ENCODE measurements around the gene LRRC56. TPM values are rescaled to one million over a fixed set of nuclear protein-coding genes. Genes with fewer than 3 reads are reported as not detected.

LRRC56 gene
- polyA plus RNA-seq, 2 of the 4 experiments (the other 2 are of a cell fraction) = 0.32 to 1.0 TPM

DNA sequence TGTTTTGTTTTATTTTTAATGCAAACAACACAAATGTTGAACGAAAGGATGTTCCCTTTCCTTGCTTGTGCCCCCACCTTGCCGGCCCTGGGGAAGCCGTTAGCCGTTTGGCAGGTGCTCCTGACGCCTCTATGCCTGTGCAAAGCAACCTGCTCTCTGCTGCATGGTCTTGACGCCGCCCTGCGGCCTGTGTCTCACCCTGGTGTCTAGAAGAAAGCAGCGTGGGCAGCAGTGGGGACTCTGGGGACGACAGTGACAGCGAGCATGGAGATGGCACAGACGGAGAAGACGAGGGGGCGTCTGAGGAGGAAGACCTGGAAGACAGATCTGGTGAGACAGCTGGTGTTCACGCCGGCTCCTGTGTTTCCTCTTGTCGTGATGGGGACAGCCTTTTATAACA is 44.4 kb downstream of the LRRC56 start:
- FAIRE-seq = no peak
- DNase-seq (ENCODE audit: low read depth in 1 of 2, low spot score in 1 of 2) = no peak
- CTCF ChIA-PET = interaction anchor here (1.1 kb wide), 1 partner anchor 20 kb away, joined by 3 read pairs; no protein-coding TSS in a partner anchor

DNA sequence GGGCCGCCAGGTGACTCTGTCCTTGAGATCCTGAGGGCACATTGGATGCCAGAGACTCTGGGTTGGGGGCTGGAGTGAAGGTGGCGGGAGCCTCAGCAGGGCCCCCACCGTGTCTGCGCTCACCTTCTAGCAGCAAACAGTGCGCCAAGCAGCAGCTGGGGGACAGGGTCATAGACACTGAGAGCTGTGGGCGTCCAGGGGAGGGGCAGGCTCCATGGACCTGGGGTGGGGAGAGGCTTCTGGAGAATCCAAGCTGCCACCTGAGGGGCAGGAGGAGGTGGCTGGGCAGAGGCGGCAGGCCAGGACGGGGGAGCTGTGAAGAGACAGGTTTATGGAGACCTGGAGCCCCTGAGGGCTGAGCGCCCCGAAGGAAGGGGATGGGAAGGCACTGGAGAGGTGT is 47.0 kb downstream of the LRRC56 start:
- peaks cover 25% of the 10 kb centered on the region for H3K4me1 ChIP-seq
- DNase-seq (ENCODE audit: low read depth in 1 of 2, low spot score in 1 of 2) (no peak), FAIRE-seq (no peak), ATAC-seq (no peak)
- no peak overlapping the region for H3K4me3 ChIP-seq
- no peaks in the 10 kb centered on the region for H3K9me3 ChIP-seq
- ChIA-PET POLR2A (no interaction called here), CTCF (interaction anchor here (1.3 kb wide), 2 partner anchors 32 to 65 kb away, joined by 3 to 4 read pairs; partner anchors contain the start of gene IRF7)
- TF ChIP-seq KDM1A (IDR thresholded peaks at IDR 0.05; ENCODE audit: low read depth) (no peak), HOXA7 (CRISPR knock-in tag; IDR thresholded peaks at IDR 0.05) (no peak), HDAC2 (IDR thresholded peaks at IDR 0.05) (no peak), CEBPB (IDR thresholded peaks at IDR 0.05) (no peak)
- no peak overlapping the region for H3K27ac ChIP-seq
- 89% methylated on average over 10 of the region's 10 CpGs for WGBS (ENCODE audit: missing lambda C conversion rate)
- no peak overlapping the region for H3K4me2 ChIP-seq

More for the DNA sequence above, 44.4 kb downstream of the LRRC56 start:
- Histone ChIP-seq H3K9me3 (no peaks in the 10 kb centered on the region), H3K4me3 (no peak overlapping the region), H3K27ac (no peak overlapping the region), H3K4me2 (no peak overlapping the region), H3K4me1 (peaks cover 20% of the 10 kb centered on the region)
- WGBS (ENCODE audit: missing lambda C conversion rate) = 95% methylated on average over 17 of the region's 17 CpGs
- TF ChIP-seq RFX5 (IDR thresholded peaks at IDR 0.05) (no peak), KDM5A (IDR thresholded peaks at IDR 0.05) (no peak), JUN (IDR thresholded peaks at IDR 0.05) (no peak), RAD21 (conservative IDR thresholded peaks at IDR 0.05 in 1 of 2, IDR thresholded peaks at IDR 0.05 in 1 of 2) (no peak), ESRRA (IDR thresholded peaks at IDR 0.05; ENCODE audit: borderline replicate concordance, low read length) (no peak), BHLHE40 (IDR thresholded peaks at IDR 0.05; ENCODE audit: low read depth, low read length) (no peak), TP53 (CRISPR knock-in tag; IDR thresholded peaks at IDR 0.05) (no peak), MYC (IDR thresholded peaks at IDR 0.05; ENCODE audit: borderline replicate concordance, low read length) (no peak), HOXB13 (CRISPR knock-in tag; IDR thresholded peaks at IDR 0.05; ENCODE audit: low read depth) (no peak)
- no peak for ATAC-seq
- POLR2A ChIA-PET = no interaction called here

DNA sequence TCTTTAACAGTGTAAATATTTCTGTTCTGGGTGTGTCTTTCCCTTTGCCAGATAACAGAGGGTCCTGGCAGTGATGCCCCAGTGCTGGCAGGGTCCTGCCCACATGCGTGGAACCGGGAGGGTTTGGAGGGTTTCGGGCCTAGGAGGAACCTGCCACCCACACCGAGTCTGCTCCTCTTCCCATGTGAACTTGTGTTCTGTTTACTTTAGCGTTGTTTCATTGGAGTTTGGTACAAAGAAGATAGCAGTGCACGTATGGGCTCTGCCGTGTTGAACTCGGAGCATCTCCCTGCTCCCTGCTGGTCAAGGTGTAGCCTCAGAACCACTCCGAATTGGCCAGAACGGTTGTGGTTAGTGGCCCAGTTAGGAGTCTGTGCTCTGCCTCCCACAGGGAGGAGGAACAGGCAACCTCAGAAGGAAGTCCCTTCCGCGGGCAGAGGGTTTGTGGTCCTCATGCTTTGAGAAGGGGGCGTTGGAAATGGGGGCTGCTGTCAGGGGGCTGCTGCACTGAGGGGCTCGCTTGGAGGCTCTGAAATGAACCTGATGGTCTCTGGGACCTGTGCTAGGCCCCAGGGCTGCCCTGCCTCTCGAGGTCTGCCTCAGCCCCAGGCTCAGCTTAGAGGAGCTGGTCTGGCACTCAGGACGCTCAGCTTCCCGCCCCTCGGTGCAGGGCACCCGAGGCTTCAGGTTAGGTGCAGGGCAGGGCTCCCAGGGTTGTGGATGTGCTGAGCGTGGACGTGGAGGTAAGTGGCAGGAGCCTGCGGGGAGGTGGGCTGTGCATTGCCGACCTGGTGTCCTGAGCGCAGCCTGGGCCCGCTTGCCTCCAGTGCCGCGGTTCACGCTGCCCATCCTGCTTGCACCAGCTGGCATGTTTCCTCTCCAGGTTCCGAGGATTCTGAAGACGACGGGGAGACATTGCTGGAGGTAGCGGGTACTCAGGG is 49.3 kb downstream of the LRRC56 start:
- Histone ChIP-seq H3K27ac (peak overlapping the region; percentile 77 to 82; a peak in 3 of 6 replicates), H3K4me3 (no peak overlapping the region), H3K4me2 (no peak overlapping the region), H3K9me3 (no peaks in the 10 kb centered on the region), H3K4me1 (peaks cover 23% of the 10 kb centered on the region)
- WGBS (ENCODE audit: missing lambda C conversion rate) = 90% methylated on average over 32 of the region's 32 CpGs
- CTCF ChIA-PET = interaction anchor here (1.7 kb wide), 1 partner anchor 19 kb away, joined by 4 read pairs; no protein-coding TSS in a partner anchor
- no peak for FAIRE-seq
- POLR2A ChIA-PET = no interaction called here
- TF ChIP-seq CBX2 (IDR thresholded peaks at IDR 0.05; ENCODE audit: borderline replicate concordance, low read depth) (no peak), ZC3H11A (IDR thresholded peaks at IDR 0.05) (no peak), GATA3 (IDR thresholded peaks at IDR 0.05; ENCODE audit: borderline replicate concordance) (no peak), KDM5A (IDR thresholded peaks at IDR 0.05) (no peak)
- ATAC-seq = peak; percentile 24 to 26; a peak in 3 of 6 replicates
- no peak for DNase-seq (ENCODE audit: low read depth in 1 of 2, low spot score in 1 of 2)

DNA sequence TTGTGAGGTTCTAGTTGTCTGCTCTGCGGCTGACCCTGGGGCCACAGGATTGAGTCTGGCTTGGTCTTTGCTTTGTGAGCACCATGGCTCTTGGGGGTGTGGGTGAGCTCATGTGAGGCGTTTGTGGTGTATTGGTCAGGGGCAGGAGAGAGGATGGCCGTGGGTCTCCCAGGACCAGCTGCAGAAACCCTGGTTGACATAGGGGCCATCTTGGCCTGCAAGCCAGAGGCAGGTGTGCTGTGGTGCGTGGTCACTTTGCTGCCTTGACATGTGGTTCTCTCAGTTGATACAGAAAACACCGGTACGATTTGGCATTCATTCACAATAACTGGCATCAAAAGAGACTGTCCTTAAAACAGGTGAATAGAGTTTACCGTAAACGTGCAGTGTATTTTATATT is 50.2 kb downstream of the LRRC56 start:
- peak overlapping the region; percentile 57 for H3K4me2 ChIP-seq
- FAIRE-seq (no peak), ATAC-seq (peak; percentile 44; a peak in 5 of 6 replicates), DNase-seq (ENCODE audit: low read depth in 1 of 2, low spot score in 1 of 2) (no peak)
- 69% methylated on average over 8 of the region's 8 CpGs for WGBS (ENCODE audit: missing lambda C conversion rate)
- no peaks in the 10 kb centered on the region for H3K9me3 ChIP-seq
- H3K27ac ChIP-seq = peak overlapping the region; percentile 77 to 82; a peak in 5 of 6 replicates
- peaks cover 23% of the 10 kb centered on the region for H3K4me1 ChIP-seq
- no peak for TF ChIP-seq CEBPB (IDR thresholded peaks at IDR 0.05)
- no peak for TF ChIP-seq KDM5A (IDR thresholded peaks at IDR 0.05)
- TF ChIP-seq CBX2 (IDR thresholded peaks at IDR 0.05; ENCODE audit: borderline replicate concordance, low read depth) = no peak
- no peak for TF ChIP-seq MAFK (IDR thresholded peaks at IDR 0.05; ENCODE audit: partially characterized antibody)
- TF ChIP-seq KDM1A (IDR thresholded peaks at IDR 0.05; ENCODE audit: low read depth) = no peak
- TF ChIP-seq HOXB13 (CRISPR knock-in tag; IDR thresholded peaks at IDR 0.05; ENCODE audit: low read depth) = no peak
- no peak for TF ChIP-seq EP300 (IDR thresholded peaks at IDR 0.05)
- no peak for TF ChIP-seq PHF8 (IDR thresholded peaks at IDR 0.05; ENCODE audit: borderline replicate concordance, low read depth)
- no peak for TF ChIP-seq NPAS2 (CRISPR knock-in tag; IDR thresholded peaks at IDR 0.05; ENCODE audit: borderline replicate concordance)
- H3K4me3 ChIP-seq = no peak overlapping the region
- ChIA-PET CTCF (interaction anchor here (1.2 to 1.7 kb wide), 3 partner anchors 14 to 33 kb away, joined by 4 to 6 read pairs (median 6); no protein-coding TSS in a partner anchor), POLR2A (interaction anchor here (0.9 kb wide), 1 partner anchor 12 kb away, joined by 5 read pairs; the partner anchor contains the start of gene PHRF1)
